IPS DF 6.9 (cell line): ENCODE results near the gene PPM1J.

Experiments used
- DNase-seq: peaks from one replicate; pipeline ENCODE4 v3.0.0-alpha.2; 2013; ENCODE audit warnings: low read depth, low spot score
- H3K27ac ChIP-seq: one replicate; pipeline ENCODE4 v1.5.1; 2013; ENCODE audit warnings: low read length, control low read depth
- H3K27me3 ChIP-seq: 2 replicates; pipeline ENCODE4 v1.6.1; 2013; ENCODE audit warnings: mild to moderate bottlenecking, low read length; ENCODE audit not compliant: control insufficient read depth, insufficient read depth
- H3K36me3 ChIP-seq: 2 replicates; pipeline ENCODE4 v1.6.1; 2013; ENCODE audit warnings: low read length; ENCODE audit not compliant: control insufficient read depth, insufficient read depth
- H3K4me1 ChIP-seq: 2 replicates; pipeline ENCODE4 v1.6.1; 2013; ENCODE audit warnings: low read length; ENCODE audit not compliant: control insufficient read depth, insufficient read depth
- H3K4me3 ChIP-seq: 2 replicates; pipeline ENCODE4 v1.5.1; 2013; ENCODE audit warnings: mild to moderate bottlenecking, low read length
- H3K9me3 ChIP-seq: 2 replicates; pipeline ENCODE4 v1.6.1; 2013; ENCODE audit warnings: low read length, inconsistent platforms; ENCODE audit not compliant: control insufficient read depth, insufficient read depth
- WGBS: extraction: QIAGEN DNeasy Blood & Tissue Kit; methylation state at CpG from one replicate; pipeline ENCODE4 v1.1.7; 2013; ENCODE audit warnings: mixed read lengths, missing lambda C conversion rate; ENCODE audit not compliant: insufficient read length, insufficient coverage; 5-methylcytosine and 5-hydroxymethylcytosine counted together

The PPM1J gene

DNA sequence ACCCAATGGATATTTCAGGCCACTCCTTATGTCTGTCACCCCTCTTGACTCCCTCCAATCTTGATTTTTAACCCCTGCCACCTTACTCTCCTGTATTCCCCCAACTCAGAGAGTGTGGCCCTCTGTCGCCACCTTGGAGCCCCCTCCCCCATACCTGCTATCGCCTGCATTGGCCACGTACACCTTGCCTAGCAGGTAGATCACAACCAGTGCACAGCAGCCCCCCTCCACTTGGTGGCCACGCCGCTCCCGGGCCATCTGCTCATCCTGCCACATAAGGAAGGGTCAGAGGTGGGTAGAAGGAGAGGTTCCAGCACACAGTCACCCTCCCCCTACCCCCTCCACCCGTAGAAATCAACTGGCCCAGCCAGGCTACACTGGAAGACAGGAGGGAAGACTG lies 2.9 kb downstream of the PPM1J start:
- H3K4me1 ChIP-seq = peaks cover 15% of the 10 kb centered on the region
- H3K36me3 ChIP-seq = peaks cover 4% of the 10 kb centered on the region; the same call in 1 of the 2 replicates
- H3K27me3 ChIP-seq = no peaks in the 10 kb centered on the region; the same call in 1 of the 2 replicates
- H3K4me3 ChIP-seq = no peak overlapping the region
- no peak overlapping the region for H3K27ac ChIP-seq
- H3K9me3 ChIP-seq = no peaks in the 10 kb centered on the region
- WGBS = no CpG with 5 or more reads among the region's 7 CpGs
- DNase-seq = no peak

GRCh38 chr1:112711670-112712069 lies 3.5 kb downstream of the PPM1J start:
- Histone ChIP-seq H3K4me3 (no peak overlapping the region), H3K27ac (no peak overlapping the region), H3K27me3 (no peaks in the 10 kb centered on the region; the same call in 1 of the 2 replicates), H3K36me3 (peaks cover 4% of the 10 kb centered on the region; the same call in 1 of the 2 replicates), H3K4me1 (peaks cover 15% of the 10 kb centered on the region), H3K9me3 (no peaks in the 10 kb centered on the region)
- no peak for DNase-seq
- WGBS = no CpG with 5 or more reads among the region's 11 CpGs

GRCh38 chr1:112711041-112711440 lies 4.1 kb downstream of the PPM1J start:
- DNase-seq = no peak
- WGBS = no CpG with 5 or more reads among the region's 7 CpGs
- H3K27me3 ChIP-seq = no peaks in the 10 kb centered on the region; the same call in 1 of the 2 replicates

DNA sequence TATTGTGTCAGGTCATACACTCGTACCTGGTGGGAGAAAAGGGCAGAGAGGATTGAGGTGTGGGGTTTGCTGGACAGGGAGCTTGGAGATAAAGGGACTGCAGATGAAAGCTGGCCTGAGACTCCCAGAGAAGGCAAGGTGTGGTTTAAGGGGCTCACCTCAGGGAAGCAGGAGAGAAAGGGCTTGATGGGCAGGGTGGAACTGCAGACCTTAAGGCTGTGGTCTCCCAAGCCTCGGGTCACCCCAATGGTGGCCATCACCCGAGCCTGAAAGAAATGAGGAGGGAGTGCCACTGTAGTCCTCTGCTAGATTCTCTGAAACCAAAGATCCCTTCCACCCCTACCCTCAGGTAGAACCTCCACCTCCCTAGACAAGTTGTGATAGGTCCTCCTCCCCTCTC lies 4.5 kb downstream of the PPM1J start:
- H3K4me1 ChIP-seq = peaks cover 17% of the 10 kb centered on the region
- H3K27ac ChIP-seq = no peak overlapping the region
- H3K36me3 ChIP-seq = peaks cover 4% of the 10 kb centered on the region; the same call in 1 of the 2 replicates
- H3K4me3 ChIP-seq = no peak overlapping the region
- no peaks in the 10 kb centered on the region; the same call in 1 of the 2 replicates for H3K27me3 ChIP-seq
- no peak for DNase-seq
- no CpG with 5 or more reads among the region's 3 CpGs for WGBS
- no peaks in the 10 kb centered on the region for H3K9me3 ChIP-seq

More at GRCh38 chr1:112711041-112711440, 4.1 kb downstream of the PPM1J start:
- Histone ChIP-seq H3K4me1 (peaks cover 13% of the 10 kb centered on the region), H3K36me3 (peaks cover 4% of the 10 kb centered on the region; the same call in 1 of the 2 replicates), H3K9me3 (no peaks in the 10 kb centered on the region), H3K4me3 (no peak overlapping the region), H3K27ac (no peak overlapping the region)

- Histone ChIP-seq H3K4me1 (peaks cover 19% of the 10 kb centered on the region), H3K27me3 (no peaks in the 10 kb centered on the region; the same call in 1 of the 2 replicates), H3K27ac (no peak overlapping the region), H3K9me3 (no peaks in the 10 kb centered on the region), H3K36me3 (peaks cover 4% of the 10 kb centered on the region; the same call in 1 of the 2 replicates), H3K4me3 (no peak overlapping the region)
- DNase-seq = no peak
- no CpG with 5 or more reads among the region's 7 CpGs for WGBS
These were observed 5.0 kb downstream of the PPM1J start for GRCh38 chr1:112710159-112710558.

DNA sequence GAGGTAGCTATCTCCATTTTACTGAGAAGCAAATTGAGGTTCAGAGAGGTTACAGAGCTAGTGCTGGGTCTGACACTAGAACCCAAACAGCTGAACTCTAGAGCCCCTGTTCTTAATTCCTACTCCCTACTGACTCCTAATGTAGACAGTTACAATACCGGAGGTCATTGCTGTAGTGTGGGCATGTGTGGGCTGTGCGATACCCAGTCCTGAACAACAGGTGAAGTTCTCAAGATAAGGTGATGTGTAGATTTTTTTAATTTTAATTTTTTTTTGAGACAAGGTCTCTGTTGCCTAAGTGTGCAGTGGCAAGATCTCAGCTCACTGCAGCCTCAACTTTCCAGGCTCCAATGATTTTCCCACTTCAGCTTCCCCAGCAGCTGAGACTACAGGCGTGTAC lies 6.6 kb downstream of the PPM1J start:
- no peak overlapping the region for H3K27ac ChIP-seq
- no peaks in the 10 kb centered on the region for H3K9me3 ChIP-seq
- no CpG with 5 or more reads among the region's 3 CpGs for WGBS
- no peaks in the 10 kb centered on the region; the same call in 1 of the 2 replicates for H3K27me3 ChIP-seq
- H3K36me3 ChIP-seq = peaks cover 4% of the 10 kb centered on the region; the same call in 1 of the 2 replicates
- DNase-seq = no peak
- H3K4me1 ChIP-seq = peaks cover 17% of the 10 kb centered on the region
- H3K4me3 ChIP-seq = no peak overlapping the region

- H3K27me3 ChIP-seq = no peaks in the 10 kb centered on the region; the same call in 1 of the 2 replicates
- peaks cover 15% of the 10 kb centered on the region for H3K4me1 ChIP-seq
- no CpG with 5 or more reads among the region's 6 CpGs for WGBS
- DNase-seq = no peak
- H3K36me3 ChIP-seq = peaks cover 4% of the 10 kb centered on the region; the same call in 1 of the 2 replicates
- no peak overlapping the region for H3K27ac ChIP-seq
- no peak overlapping the region for H3K4me3 ChIP-seq
- H3K9me3 ChIP-seq = no peaks in the 10 kb centered on the region
These were observed 7.1 kb downstream of the PPM1J start for GRCh38 chr1:112708002-112708448.

GRCh38 chr1:112707221-112708001 lies 7.7 kb downstream of the PPM1J start:
- Histone ChIP-seq H3K4me1 (peaks cover 14% of the 10 kb centered on the region), H3K9me3 (no peaks in the 10 kb centered on the region), H3K4me3 (peak overlapping the region; percentile 86; the same call in 1 of the 2 replicates), H3K27me3 (no peaks in the 10 kb centered on the region; the same call in 1 of the 2 replicates), H3K36me3 (peaks cover 4% of the 10 kb centered on the region; the same call in 1 of the 2 replicates), H3K27ac (no peak overlapping the region)
- no peak for DNase-seq
- WGBS = no CpG with 5 or more reads among the region's 42 CpGs

- peak within 1 kb of the TSS; percentile 86 for H3K4me3 ChIP-seq
- peaks cover 4% of the 10 kb centered on the region; the same call in 1 of the 2 replicates for H3K36me3 ChIP-seq
- H3K27ac ChIP-seq = no peak within 1 kb of the TSS
- H3K27me3 ChIP-seq = no peaks in the 10 kb centered on the region; the same call in 1 of the 2 replicates
- no peak for DNase-seq
- WGBS = no CpG with 5 or more reads among the region's 61 CpGs
- no peaks in the 10 kb centered on the region for H3K9me3 ChIP-seq
- H3K4me1 ChIP-seq = peaks cover 10% of the 10 kb centered on the region
These were observed 8.5 kb downstream of the PPM1J start, which contains the start of gene RHOC for GRCh38 chr1:112706505-112707220. Gene RHOC (minus strand): TSS chr1:112707127. CDS start chr1:112703799, 3,328 bp downstream.
